WTC11 (cell line): Measurements from ENCODE around the gene HSPBAP1.

ENCODE experiments used
- NR1H2 ChIP-seq: sonication (generic); formaldehyde crosslinking; IDR thresholded peaks from 2 replicates; pipeline ENCODE4 v1.9.0; 2021; ENCODE audit warnings: mild to moderate bottlenecking, moderate library complexity, missing genetic modification reagents
- PRDM15 ChIP-seq: sonication (generic); formaldehyde crosslinking; IDR thresholded peaks from 2 replicates; pipeline ENCODE4 v1.8.0; 2022; ENCODE audit warnings: missing genetic modification reagents
- SP1 ChIP-seq: sonication (generic); formaldehyde crosslinking; conservative IDR thresholded peaks from 2 replicates; pipeline ENCODE4 v1.8.1; 2022; ENCODE audit warnings: missing genetic modification reagents
- TEAD1 ChIP-seq: sonication (generic); formaldehyde crosslinking; IDR thresholded peaks from 2 replicates; pipeline ENCODE4 v1.8.0; 2022; ENCODE audit warnings: mild to moderate bottlenecking, missing genetic modification reagents
- TF ChIP-seq, protein P1 (sequence below): fragments of 200-600 bp; IDR thresholded peaks from 2 replicates; pipeline ENCODE4 v1.8.0; 2022; ENCODE audit warnings: antibody characterized with exemption

- TF ChIP-seq NR1H2 (CRISPR knock-in tag) = no peak
- no peak for TF ChIP-seq TEAD1 (CRISPR knock-in tag)
- peak; percentile 65 for TF ChIP-seq SP1 (CRISPR knock-in tag)
- TF ChIP-seq PRDM15 = peak; percentile 91
- TF ChIP-seq, protein P1, sequence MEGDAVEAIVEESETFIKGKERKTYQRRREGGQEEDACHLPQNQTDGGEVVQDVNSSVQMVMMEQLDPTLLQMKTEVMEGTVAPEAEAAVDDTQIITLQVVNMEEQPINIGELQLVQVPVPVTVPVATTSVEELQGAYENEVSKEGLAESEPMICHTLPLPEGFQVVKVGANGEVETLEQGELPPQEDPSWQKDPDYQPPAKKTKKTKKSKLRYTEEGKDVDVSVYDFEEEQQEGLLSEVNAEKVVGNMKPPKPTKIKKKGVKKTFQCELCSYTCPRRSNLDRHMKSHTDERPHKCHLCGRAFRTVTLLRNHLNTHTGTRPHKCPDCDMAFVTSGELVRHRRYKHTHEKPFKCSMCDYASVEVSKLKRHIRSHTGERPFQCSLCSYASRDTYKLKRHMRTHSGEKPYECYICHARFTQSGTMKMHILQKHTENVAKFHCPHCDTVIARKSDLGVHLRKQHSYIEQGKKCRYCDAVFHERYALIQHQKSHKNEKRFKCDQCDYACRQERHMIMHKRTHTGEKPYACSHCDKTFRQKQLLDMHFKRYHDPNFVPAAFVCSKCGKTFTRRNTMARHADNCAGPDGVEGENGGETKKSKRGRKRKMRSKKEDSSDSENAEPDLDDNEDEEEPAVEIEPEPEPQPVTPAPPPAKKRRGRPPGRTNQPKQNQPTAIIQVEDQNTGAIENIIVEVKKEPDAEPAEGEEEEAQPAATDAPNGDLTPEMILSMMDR = no peak
These were observed 1.4 kb upstream of the HSPBAP1 start, which contains the start of gene SLC49A4 for GRCh38 chr3:122794779-122795673.
